GM18870 (cell line): ENCODE results near the gene ITIH5.

ENCODE experiments used
- ATAC-seq: cut with Tn5 transposase; IDR thresholded peaks from one replicate; pipeline ENCODE4 v1.9.1; 2021; ENCODE audit warnings: moderate library complexity; ENCODE audit not compliant: unreplicated experiment

Gene ITIH5

DNA sequence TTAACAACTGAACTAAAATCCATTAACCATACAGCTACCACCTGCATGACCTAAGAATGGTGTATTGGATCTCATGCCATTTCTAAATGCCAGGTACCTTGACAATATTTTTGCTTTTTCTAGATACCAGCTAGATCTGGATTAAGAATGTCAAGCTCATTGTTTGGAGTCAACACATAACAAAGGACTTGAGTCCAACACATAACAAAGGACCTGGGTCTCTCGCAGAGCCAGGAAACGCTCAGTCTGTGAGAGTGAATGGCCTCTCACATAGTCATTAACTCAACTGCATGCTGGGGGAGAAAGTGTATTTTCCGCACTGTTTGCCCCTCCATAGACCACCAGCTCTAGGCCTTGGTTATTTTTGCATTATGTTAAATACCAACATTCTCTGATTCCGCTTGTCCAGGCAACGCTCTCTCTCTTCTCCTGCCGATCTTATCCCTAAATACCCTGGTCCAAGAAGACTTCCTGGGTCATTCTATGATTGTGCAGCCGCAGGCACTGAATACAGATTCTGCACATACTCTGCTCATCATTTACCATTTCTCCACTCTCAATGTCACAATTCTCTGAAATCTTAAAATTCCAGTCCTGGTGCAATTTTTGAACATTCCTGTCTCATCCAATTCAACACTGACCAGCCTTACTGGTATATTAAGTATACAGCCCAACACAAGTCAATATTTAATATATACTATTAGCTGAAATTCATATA lies 31.2 kb downstream of the ITIH5 start:
- ATAC-seq, result no peak

DNA sequence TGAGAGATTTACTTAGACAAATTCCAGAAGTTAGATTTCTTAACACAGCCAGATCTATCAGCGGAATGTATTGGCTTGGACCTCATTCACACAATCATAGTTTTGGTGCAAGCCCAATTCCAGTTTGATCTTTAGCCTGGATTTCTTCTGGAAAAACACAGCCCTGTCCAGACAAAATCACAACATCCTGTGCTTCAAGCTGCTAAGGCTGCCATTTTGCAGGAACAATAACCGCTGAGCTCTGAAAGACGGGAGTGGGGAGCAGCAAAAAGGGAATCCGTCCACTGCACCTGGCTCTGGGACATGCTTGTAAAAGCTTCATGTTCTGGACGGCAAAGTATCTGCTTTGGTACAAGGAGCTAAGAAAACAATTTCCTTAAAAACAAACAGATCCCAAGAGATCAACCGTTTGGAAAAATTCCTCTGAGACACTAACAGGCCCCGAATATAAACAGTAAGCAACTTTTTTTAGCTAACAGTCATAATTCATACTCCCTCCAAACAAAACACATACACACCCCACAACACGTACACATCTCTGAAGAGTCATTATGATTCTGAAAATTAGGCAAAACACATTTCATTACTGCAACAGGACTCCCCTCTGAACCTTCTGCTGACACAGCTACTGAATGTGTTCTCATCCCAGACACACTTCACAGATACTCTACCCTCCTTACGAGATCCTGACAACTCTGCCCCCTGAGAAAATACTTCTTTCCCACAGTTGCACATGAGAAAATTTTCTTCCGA lies 32.4 kb downstream of the ITIH5 start:
- no peak for ATAC-seq

DNA sequence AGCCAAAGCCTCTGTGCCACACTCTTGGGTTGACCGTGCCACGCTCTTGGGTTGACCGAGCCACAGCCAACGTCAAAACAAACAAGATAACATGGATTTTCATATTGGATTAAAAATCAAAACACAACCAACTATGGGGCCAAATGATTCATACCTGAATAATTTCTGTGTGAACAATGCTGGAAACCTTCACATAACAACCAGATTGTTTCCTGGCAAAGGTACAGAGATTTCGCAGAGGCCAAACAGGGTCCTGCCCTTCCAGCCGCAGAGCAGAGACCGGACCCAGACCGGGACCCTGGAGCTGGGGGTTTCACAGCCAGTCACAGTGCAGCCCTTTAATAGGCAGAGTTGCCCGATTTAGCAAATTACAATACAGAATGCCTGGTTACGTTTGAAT lies 40.5 kb downstream of the ITIH5 start:
- no peak for ATAC-seq

DNA sequence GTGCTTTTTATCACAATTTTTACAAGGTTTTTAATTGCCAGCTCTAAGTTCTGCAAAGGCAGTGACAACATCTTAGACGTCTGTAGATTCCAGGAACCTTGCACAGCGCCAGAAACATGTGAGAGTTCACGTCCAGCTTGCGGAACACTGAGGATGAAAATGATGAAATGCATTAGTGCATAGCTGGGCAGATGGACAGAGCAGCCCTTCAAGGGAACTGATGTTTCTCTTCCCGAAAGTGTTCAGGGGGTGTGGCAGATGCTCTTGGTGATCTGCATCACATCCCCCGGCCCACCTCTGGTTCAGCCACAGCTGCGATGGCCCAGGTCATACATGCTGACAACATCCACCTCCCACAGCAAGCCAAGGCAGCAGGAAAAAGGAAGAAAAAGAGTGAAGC lies 40.9 kb downstream of the ITIH5 start:
- no peak for ATAC-seq

DNA sequence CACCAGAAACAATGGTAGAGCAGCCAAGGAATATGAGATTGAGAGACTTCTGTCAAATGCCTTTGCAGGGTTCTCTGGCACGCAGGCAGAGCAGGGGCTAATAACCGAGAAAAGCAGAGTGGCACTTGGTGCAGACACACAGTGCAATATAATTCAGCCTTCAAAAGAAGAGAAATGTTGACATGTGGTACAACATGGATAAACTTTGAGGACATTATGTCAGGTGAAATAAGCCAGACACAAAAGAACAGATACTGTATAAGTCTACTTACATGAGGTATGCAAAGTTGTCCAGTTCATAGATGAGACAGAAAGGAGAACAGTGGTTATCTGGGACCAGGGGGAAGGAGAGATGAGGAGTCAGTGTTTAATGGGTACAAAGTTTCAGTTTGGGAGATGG lies 41.8 kb downstream of the ITIH5 start:
- ATAC-seq, result no peak

DNA sequence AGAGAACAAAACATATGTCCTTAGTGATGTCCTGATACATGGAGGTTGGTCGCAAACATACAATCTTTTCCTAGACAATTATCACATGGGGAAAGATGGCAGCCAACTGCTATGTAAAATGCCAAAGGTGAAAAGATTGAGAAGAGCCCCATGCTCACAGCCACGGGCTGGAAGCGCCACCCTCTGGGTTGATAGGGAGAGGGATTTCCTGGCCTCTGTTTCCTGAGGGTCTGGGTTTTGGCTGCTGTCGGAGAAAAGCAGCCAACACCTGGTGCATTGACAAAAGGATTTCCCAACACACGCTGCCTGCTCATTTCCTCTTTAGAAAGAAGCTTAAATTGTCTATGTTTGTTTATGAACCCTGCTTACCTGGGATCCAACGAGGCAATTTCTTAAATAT lies 43.8 kb downstream of the ITIH5 start:
- no peak for ATAC-seq

DNA sequence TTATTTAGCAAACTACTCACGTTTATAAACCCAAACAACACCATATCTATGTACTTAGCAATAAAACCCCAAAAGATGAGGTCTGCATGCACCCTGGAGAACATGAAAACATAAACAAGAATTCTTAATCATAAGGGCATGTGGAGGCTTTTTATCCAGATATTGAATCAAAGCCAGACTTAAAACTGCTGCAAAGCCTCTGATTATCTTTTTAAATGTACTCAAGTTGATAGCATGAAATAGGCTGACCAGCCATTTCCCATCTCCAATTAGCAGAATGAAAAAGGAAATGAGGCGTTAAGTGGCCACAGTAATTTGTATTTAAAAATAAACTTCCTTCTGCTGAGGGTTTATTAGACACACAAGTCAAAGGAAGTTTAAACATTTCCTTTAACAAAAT lies 48.3 kb downstream of the ITIH5 start:
- ATAC-seq, result no peak

DNA sequence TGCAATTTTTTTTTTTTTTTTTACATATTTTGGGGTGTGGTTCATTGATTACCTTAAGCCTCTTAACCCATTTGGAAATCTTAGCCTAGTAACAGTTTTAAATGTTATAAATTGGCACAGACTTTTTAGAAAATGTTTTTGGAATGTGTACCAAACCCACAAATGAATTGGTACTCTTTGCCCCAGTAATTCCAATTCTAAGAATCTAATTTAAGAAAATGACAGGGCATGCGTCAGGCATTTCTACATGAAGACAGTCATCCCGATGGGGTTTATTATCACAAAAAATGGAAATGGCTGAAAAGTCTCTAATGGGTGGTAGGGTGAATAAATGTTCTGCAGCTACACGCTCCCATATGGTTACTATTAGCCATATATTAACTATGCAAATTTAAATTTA lies 54.9 kb downstream of the ITIH5 start:
- no peak for ATAC-seq

DNA sequence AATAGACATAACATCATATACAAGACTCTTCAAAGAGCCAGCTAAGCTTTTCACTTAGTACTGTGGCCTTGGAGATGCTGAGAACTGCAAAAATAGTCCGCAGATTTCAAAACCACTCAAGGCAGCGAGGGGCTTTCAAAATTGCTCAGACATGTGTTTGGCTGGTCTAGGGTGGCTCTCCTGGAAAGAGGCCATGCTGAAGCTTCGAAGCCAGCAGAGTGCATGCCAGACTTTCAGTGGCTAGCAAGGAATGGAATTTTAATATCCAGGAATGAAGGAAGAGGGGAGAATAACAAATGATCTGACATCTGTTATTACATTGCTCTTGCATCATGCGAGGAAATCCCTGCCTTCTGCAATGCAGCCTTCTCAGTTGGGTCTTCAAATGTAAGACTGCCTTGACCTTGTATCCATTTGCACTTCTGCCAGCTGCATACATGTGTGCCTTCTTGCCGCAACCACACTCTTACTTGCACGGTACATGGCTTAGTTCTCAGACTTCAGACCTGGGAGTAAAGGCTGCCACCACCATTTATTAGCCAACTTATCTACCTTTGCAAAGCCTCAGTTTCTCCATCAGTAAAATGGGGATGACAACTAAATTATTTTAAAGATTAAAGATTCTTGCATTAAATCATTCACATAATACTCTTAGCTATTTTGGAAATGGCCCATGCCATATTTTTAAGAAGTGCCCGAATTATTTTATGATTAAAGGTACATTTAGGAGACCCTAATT lies 55.9 kb downstream of the ITIH5 start:
- ATAC-seq, result no peak

DNA sequence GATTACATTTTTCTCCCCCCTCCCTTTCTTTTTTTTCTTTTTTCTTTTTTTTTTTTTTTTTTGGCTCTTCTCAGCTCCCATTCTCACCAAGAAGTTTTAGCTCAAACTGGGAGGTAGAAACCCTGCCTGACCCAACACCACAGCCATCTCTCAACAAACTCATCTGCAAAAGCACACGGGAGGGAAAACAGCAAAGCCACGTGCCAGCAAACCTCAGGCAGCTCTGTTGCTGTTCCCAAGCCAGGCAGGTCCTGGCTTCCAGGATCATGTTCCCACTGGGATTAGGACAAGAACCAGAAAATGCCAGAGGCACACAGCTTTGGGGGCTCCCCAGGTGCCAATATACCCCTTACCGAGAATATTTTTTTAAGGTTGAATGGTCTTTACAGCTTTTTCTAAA lies 56.7 kb downstream of the ITIH5 start:
- no peak for ATAC-seq

DNA sequence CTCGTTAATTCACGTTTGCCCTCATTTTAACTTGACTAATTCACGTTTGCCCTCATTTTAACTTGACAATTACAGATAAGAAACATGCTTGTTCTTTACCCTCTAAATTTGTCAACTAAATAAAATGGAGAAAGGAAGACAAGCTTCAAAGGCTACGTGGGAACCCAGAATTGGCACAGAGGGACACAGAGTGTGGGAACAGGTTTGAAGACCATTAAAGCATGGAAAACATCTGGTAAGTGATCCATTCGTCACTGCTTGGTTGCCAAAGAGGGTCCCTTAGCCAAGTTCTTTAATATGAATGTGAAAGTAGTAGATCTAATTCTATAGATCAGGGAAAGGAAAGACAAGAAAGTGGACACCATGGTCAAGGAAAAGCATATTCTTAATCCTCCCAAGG lies 57.2 kb downstream of the ITIH5 start:
- no peak for ATAC-seq

DNA sequence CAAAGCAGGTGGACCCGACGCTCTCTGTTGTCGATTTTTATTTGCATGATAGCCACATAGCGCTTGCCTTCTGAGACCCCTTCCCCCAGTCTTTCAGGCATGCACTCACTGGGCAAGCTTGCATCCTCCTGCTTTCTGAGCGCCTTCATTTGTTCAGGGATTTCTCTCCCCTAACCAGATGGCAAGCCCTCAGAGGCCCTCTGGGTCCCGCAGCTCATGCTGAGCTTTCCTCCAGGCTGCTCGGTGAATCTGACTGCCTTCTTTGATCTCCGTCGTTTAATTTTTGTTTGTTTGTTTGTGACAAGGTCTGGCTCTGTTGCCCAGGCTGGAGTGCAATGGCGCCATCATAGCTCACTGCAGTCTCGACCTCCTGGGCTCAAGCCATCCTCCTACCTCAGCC lies 58.8 kb downstream of the ITIH5 start:
- no peak for ATAC-seq

DNA sequence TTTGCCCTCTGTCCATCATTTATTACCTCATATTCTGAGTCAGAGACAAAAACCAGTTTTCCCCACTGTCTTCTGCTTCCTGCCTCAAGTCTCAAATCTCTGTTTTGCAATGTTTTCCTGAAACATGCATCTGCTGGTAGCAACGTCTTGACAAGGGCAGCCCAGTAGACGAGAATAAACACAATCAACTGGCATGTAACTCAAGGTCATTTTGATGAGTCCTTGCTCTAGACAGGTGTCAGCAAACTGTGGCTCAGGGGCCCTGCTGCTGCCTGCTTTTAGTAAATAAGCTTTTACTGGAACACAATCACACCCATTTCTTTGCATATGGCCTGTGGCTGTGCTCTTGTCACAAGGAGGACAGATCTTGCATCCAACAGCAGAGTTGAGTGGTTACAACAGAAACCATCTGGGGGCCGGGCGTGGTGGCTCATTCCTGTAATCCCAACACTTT lies 59.8 kb downstream of the ITIH5 start:
- no peak for ATAC-seq

DNA sequence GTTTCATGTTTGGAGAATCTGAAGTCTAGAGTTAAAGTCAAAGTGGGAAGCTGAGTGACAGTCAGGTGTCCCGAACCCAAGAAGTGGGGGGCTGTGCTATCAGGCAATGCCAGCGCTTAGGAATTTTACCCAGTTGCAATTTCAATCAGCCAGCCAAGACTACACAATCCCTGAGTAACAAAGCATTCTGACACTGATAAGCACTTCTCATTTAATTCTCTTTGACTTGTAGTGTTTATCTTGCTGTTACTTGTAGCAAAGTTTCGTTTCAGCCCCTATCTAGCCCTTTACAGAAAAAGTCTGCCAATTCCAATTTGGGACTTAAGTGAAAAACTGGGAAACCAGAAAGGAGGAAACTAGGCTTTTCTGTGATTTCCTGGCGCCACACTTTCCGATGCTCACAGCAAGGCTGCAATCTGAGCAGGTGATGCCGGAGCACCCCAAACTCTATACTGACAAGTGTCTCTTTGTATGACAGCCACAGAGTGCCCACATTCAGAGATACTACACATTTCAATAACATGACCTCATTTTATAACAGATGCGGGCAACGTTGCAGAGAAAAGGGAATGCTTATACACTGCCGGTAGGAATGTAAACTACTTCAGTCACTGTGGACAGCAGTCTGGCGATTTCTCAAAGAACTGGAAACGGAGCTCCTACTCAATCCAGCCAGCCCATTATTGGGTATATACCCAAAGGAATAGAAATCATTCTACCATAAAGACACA lies 61.0 kb downstream of the ITIH5 start:
- no peak for ATAC-seq

DNA sequence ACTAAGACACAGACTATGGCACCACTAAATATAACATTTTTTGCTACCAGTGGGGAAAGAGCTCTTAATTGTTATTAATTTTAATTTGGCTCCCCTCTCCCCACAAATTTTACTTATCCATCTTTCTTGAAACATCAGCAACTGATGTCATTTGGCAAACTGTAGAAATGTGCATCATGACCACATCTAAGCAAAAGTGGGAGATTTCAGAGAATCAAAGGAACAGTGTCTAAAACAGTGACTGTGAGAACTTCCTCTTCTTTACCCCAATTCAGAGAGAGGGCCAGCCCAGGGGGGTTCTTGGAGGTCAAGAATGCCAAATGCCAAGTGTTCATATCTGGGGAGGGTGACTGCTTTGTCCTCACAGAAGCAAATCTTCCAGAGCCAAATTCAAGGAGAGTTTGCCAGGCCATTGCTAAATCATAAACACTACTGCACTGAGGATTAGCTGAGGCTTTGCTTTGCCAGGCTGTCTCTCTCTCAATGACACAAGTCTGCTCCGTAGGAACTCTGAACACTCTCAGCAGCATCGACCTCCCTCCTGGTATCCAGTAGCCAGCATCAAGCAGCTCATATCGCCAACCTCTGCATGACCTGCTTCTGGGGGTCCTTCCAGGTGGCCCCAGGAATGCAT lies 65.6 kb downstream of the ITIH5 start:
- ATAC-seq, result no peak

DNA sequence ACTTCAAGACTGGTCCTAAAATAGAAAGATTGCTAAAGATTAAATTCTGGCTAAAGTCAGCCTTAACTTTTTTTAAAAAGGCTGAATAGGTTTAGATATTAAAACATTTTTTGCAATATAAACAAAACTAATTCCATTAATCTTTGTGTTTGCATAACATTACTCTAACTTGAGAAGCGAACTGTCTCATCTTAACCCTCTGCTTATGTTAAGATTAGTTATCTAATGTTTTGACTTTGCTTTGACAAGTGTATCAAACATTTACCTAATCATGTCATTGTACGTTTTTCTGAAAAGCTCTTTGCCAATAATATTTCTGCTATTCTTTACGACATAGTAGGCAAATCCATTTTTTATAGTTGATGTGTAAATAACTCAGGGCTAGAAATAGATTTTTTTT lies 68.0 kb downstream of the ITIH5 start:
- no peak for ATAC-seq

DNA sequence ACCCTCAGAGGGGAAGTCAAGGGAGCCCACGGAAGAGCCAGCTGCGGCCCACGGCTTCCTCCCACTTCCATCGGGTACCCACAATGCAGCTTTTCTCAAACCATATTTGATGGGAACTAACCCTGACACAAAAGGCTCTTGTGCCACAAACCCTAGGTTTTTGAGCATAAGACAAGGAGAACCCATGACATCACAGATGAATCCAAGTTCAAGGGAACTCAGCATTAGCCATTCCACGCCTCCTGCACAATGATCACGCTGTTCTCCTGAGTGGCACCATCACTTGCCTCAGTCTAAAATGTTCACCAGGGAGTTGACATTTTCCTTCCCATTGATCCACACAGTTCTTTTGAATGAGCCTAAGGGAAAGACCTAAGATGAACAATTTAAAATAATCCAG lies 70.4 kb downstream of the ITIH5 start:
- no peak for ATAC-seq

DNA sequence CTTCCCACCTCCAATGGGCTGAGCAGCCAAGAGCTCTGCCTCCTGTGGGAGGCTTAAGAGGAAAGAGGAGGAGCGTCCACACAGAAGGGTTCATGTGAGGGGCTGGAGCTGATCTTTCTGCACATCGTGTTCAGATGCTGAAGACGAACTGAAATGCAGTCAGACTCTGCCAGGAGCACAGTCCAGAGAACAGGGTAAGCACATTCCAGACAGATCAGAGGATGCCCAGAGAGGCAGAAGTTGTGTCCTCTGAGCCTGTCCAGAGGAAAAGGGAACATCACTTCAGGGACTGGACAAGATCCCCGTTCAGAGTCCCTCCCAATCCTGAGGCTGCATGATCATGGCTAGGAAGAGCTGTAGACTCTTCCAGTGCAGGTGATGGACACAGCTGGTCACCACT lies 72.9 kb downstream of the ITIH5 start:
- ATAC-seq, result no peak

DNA sequence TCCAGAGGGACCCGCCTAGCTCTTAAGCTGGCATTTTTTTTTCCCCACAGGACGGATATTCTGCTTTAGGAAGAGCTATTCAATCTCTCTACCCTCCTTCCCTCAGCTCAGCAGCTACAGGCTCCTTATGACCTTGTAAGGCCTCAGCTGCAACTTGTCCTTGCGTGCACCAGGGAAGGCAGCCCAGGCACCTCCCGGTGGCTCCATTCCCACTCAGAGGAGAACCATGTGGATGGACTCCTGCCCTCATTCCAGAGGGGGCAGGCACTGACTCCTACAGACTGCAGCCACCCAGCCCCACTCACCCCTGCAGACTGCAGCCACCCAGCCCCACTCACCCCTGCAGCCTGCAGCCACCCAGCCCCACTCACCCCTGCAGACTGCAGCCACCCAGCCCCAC lies 73.7 kb downstream of the ITIH5 start:
- ATAC-seq, result no peak

DNA sequence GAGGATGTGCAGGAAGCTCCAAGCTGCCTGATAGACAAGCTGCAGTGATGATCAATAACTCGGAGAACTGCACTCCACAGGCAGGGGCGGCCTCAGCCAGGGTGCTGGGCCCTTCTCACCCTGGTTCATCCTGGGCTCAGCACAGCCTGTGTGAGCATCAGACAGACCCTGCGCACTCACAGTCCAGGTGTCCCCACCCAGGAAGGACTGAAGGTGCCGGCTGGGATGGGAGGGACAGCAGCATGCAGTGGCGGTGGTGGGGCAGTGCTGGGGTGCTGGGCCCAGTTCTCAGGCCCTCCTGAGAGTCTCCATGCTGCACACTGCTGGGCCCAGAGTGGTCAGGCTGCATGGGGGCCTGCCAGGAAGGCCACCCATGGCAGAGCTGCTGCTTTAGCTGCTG lies 74.1 kb downstream of the ITIH5 start:
- no peak for ATAC-seq

DNA sequence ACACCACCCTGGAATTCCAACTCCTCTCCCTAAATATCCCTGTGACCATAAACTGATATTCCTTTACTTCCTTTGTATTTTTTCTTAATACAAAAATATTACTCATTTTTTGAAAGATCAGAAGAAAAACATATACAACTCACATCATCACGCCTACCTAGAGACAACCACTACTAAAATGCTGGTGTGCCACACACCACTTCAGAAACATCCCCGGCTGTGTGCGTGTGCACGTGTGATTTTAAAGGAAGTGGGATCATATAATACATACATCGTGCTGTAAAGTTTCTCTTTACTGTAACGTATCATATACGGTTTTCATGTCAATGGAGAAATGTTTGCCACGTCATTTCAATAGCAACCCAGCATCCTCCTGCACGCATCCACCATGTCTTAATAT lies 76.5 kb downstream of the ITIH5 start:
- ATAC-seq, result no peak
